Coronary artery (tissue), 2 donors: ENCODE measurements around the gene ALG8.

ENCODE experiments used
- DNase-seq: peaks from one replicate; pipeline ENCODE4 v3.0.0-alpha.2; 2017; ENCODE audit warnings: low spot score
- H3K27ac ChIP-seq, 2 donors: fragments of 200-600 bp; sonication (generic); one replicate each; pipeline ENCODE4 v1.5.1; 2016 to 2019
- H3K4me3 ChIP-seq: fragments of 200-600 bp; sonication (generic); 2 replicates; pipeline ENCODE4 v1.5.1; 2016; ENCODE audit warnings: mild to moderate bottlenecking, moderate library complexity
- CTCF ChIP-seq: fragments of 200-600 bp; sonication (generic); IDR thresholded peaks from one replicate; pipeline ENCODE4 v1.5.1; 2019; ENCODE audit warnings: antibody characterized with exemption

ALG8 gene

DNA sequence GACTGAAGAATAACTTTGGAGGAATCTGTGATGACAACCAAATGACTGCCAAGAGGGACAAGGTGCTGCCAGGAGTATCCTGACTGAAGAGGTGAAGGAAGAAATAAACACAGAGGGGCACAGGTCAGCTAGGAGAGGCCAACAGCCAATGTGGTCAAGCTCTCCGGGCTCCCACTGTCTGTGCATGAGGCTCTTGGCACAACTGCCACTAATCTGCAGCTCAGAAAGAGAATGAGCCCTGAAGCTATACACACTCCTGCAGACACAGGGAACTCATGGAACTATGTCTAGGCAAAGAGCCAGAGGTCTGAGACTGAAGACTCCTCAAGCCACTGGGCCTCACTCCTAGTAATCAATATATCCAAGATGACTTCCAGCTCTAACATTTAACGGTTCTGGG lies 68.8 kb downstream of the ALG8 start:
- no peak for DNase-seq
- no peak for TF ChIP-seq CTCF
- no peak overlapping the region for H3K4me3 ChIP-seq
- no peak overlapping the region for H3K27ac ChIP-seq

DNA sequence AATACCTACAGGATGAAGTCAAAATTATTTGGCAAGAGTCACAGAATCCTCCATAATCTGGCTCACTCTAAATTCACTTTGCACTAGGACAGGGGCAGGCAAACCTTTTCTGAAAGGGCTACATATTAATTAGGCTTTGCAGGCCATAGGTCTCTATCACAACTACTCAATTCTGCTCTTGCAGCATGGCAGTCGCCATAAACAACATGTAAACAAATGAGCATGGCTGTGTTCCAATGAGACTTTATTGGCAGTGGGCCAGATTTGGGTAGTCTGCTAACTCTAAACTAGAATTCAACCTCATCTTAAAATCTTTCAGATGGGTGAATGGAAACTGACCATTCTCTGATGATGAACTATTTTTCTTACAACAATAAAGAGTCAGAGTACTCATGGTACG lies 70.0 kb downstream of the ALG8 start:
- Histone ChIP-seq H3K27ac (no peak overlapping the region), H3K4me3 (no peak overlapping the region)
- no peak for DNase-seq
- no peak for TF ChIP-seq CTCF

- no peak for DNase-seq
- H3K4me3 ChIP-seq = no peak overlapping the region
- no peak overlapping the region for H3K27ac ChIP-seq
- TF ChIP-seq CTCF = no peak
Measured at GRCh38 chr11:78067704-78068103, 71.7 kb downstream of the ALG8 start.

- no peak overlapping the region for H3K4me3 ChIP-seq
- H3K27ac ChIP-seq = no peak overlapping the region
- no peak for TF ChIP-seq CTCF
- DNase-seq = no peak
Measured at GRCh38 chr11:78066471-78066870, 73.0 kb downstream of the ALG8 start.

- no peak for DNase-seq
- Histone ChIP-seq H3K4me3 (no peak overlapping the region), H3K27ac (no peak overlapping the region)
- TF ChIP-seq CTCF = no peak
Measured at GRCh38 chr11:78065203-78065602, 74.2 kb downstream of the ALG8 start.

- DNase-seq = no peak
- no peak within 1 kb of the TSS for H3K4me3 ChIP-seq
- TF ChIP-seq CTCF = no peak
- no peak within 1 kb of the TSS for H3K27ac ChIP-seq
Measured at GRCh38 chr11:78063440-78064181, 75.8 kb downstream of the ALG8 start, which contains the start of gene THRSP. Gene THRSP, plus strand, starts transcription at chr11:78063861. Its CDS starts 21 bp downstream, at chr11:78063882.

GRCh38 chr11:78062671-78063070 lies 76.8 kb downstream of the ALG8 start:
- no peak overlapping the region for H3K27ac ChIP-seq

More at GRCh38 chr11:78062671-78063070, 76.8 kb downstream of the ALG8 start:
- TF ChIP-seq CTCF = no peak
- H3K4me3 ChIP-seq = no peak overlapping the region
- DNase-seq = no peak
